HCT116 (cell line): ENCODE measurements around the gene CCHCR1.

Experiments used
- EZH2phosphoT487 ChIP-seq: fragments of 200-600 bp; IDR thresholded peaks from 2 replicates; pipeline ENCODE4 v1.6.1; 2018; ENCODE audit warnings: antibody characterized with exemption, borderline replicate concordance
- POLR2A ChIP-seq: IDR thresholded peaks from 2 replicates; pipeline ENCODE4 v1.7.0; 2011; ENCODE audit warnings: borderline replicate concordance; ENCODE audit not compliant: insufficient read depth, insufficient read length; ENCODE audit errors: extremely low read depth
- POLR2AphosphoS5 ChIP-seq: IDR thresholded peaks from 2 replicates; pipeline ENCODE4 v1.6.1; 2011; ENCODE audit warnings: mild to moderate bottlenecking, low read depth, low read length, moderate library complexity
- SIN3A ChIP-seq: IDR thresholded peaks from 2 replicates; pipeline ENCODE4 v1.6.1; 2012; ENCODE audit warnings: low read depth
- SP1 ChIP-seq: IDR thresholded peaks from 2 replicates; pipeline ENCODE4 v1.6.1; 2012; ENCODE audit warnings: low read depth
- TF ChIP-seq, protein P1 (sequence below), 3 experiments: fragments of 200-600 bp in 1 of 3; sonication (generic) in 1 of 3; IDR thresholded peaks in 2 of 3; conservative IDR thresholded peaks in 1 of 3; 2 replicates each; pipeline ENCODE4 v1.5.1; 2012 to 2017; ENCODE audit warnings: low read depth in 2 of 3, low read length in 2 of 3, antibody characterized with exemption in 1 of 3, borderline replicate concordance in 1 of 3, control low read depth in 1 of 3, mild to moderate bottlenecking in 1 of 3, mixed read lengths in 1 of 3, mixed run types in 1 of 3, moderate library complexity in 1 of 3; ENCODE audit not compliant: insufficient read depth in 1 of 3
- TF ChIP-seq, protein P2 (sequence below): IDR thresholded peaks from 2 replicates; pipeline ENCODE4 v1.6.1; 2012
- TF ChIP-seq, protein P3 (sequence below): IDR thresholded peaks from 2 replicates; pipeline ENCODE4 v1.6.1; 2012; ENCODE audit warnings: low read depth

DNA sequence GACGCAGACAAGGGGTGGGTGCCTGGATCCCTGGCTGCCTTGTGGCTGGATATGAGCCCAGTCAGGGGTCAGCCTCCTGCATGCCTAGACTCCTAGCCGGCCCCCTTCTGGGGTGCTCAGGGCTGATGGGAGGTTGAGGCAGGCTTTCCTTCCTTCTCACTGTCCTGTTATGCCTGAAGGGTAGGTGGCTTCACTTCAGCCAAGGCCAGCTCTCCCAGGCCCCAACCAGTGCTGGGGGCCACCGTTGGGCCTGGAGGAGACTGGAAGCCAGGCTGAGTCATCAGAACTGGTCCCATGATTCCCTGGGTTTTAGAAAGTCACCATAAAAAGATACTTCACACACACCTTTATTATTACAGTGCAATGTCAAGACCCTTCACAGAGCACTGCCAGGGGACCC, 15.8 kb upstream of the CCHCR1 start:
- TF ChIP-seq, protein P1, sequence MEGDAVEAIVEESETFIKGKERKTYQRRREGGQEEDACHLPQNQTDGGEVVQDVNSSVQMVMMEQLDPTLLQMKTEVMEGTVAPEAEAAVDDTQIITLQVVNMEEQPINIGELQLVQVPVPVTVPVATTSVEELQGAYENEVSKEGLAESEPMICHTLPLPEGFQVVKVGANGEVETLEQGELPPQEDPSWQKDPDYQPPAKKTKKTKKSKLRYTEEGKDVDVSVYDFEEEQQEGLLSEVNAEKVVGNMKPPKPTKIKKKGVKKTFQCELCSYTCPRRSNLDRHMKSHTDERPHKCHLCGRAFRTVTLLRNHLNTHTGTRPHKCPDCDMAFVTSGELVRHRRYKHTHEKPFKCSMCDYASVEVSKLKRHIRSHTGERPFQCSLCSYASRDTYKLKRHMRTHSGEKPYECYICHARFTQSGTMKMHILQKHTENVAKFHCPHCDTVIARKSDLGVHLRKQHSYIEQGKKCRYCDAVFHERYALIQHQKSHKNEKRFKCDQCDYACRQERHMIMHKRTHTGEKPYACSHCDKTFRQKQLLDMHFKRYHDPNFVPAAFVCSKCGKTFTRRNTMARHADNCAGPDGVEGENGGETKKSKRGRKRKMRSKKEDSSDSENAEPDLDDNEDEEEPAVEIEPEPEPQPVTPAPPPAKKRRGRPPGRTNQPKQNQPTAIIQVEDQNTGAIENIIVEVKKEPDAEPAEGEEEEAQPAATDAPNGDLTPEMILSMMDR (IDR thresholded peaks at IDR 0.05 in 2 of 3, conservative IDR thresholded peaks at IDR 0.05 in 1 of 3; ENCODE audit: borderline replicate concordance in 1 of 3, insufficient read depth in 1 of 3, low read depth in 2 of 3, low read length in 2 of 3): no peak
- TF ChIP-seq SIN3A: no peak
- no peak for TF ChIP-seq POLR2A
- TF ChIP-seq, protein P2, sequence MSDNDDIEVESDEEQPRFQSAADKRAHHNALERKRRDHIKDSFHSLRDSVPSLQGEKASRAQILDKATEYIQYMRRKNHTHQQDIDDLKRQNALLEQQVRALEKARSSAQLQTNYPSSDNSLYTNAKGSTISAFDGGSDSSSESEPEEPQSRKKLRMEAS: no peak
- TF ChIP-seq, protein P3, sequence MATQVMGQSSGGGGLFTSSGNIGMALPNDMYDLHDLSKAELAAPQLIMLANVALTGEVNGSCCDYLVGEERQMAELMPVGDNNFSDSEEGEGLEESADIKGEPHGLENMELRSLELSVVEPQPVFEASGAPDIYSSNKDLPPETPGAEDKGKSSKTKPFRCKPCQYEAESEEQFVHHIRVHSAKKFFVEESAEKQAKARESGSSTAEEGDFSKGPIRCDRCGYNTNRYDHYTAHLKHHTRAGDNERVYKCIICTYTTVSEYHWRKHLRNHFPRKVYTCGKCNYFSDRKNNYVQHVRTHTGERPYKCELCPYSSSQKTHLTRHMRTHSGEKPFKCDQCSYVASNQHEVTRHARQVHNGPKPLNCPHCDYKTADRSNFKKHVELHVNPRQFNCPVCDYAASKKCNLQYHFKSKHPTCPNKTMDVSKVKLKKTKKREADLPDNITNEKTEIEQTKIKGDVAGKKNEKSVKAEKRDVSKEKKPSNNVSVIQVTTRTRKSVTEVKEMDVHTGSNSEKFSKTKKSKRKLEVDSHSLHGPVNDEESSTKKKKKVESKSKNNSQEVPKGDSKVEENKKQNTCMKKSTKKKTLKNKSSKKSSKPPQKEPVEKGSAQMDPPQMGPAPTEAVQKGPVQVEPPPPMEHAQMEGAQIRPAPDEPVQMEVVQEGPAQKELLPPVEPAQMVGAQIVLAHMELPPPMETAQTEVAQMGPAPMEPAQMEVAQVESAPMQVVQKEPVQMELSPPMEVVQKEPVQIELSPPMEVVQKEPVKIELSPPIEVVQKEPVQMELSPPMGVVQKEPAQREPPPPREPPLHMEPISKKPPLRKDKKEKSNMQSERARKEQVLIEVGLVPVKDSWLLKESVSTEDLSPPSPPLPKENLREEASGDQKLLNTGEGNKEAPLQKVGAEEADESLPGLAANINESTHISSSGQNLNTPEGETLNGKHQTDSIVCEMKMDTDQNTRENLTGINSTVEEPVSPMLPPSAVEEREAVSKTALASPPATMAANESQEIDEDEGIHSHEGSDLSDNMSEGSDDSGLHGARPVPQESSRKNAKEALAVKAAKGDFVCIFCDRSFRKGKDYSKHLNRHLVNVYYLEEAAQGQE: no peak
- TF ChIP-seq POLR2AphosphoS5: no peak
- no peak for TF ChIP-seq EZH2phosphoT487
- TF ChIP-seq SP1: no peak
